Keratinocyte (primary cell): Measurements from ENCODE around the gene STIP1. TPM values are rescaled to one million over a fixed set of nuclear protein-coding genes. Genes with fewer than 3 reads are reported as not detected.

Source experiments
- DNase-seq: peaks from one replicate; pipeline ENCODE4 v3.0.0-alpha.2; 2011; ENCODE audit warnings: low read depth, missing footprints, low spot score
- FAIRE-seq: peaks from 2 replicates; lab custom pipeline; 2011; peaks lifted over from hg19 to GRCh38; lab: Jason Lieb, UNC
- H2AFZ ChIP-seq: 2 replicates; pipeline ENCODE4 v1.6.0; 2012; ENCODE audit warnings: low read length, control low read depth, inconsistent platforms; ENCODE audit not compliant: control insufficient read depth
- H3K27ac ChIP-seq: 2 replicates; pipeline ENCODE4 v1.5.1; 2011; ENCODE audit warnings: low read length; ENCODE audit not compliant: control insufficient read depth, insufficient read depth
- H3K27me3 ChIP-seq: 3 replicates; pipeline ENCODE4 v1.6.0; 2011; ENCODE audit warnings: low read length; ENCODE audit not compliant: control insufficient read depth, insufficient read depth; ENCODE audit errors: extremely low read depth
- H3K36me3 ChIP-seq, 2 experiments: 2 replicates in 1 of 2; 3 replicates in 1 of 2; pipeline ENCODE4 v1.5.1; 2011; ENCODE audit warnings: low read length in 2 of 2, mild to moderate bottlenecking in 1 of 2; ENCODE audit not compliant: control insufficient read depth in 2 of 2, insufficient read depth in 2 of 2; ENCODE audit errors: extremely low read depth in 1 of 2
- H3K4me1 ChIP-seq: 3 replicates; pipeline ENCODE4 v1.5.1; 2011; ENCODE audit warnings: low read length; ENCODE audit not compliant: control insufficient read depth, insufficient read depth; ENCODE audit errors: extremely low read depth
- H3K4me2 ChIP-seq: 3 replicates; pipeline ENCODE4 v1.6.0; 2011; ENCODE audit warnings: low read depth, low read length; ENCODE audit not compliant: control insufficient read depth, insufficient read depth; ENCODE audit errors: extremely low read depth
- H3K4me3 ChIP-seq, 3 experiments: fragments of 200-600 bp in 1 of 3; sonication (generic) in 1 of 3; 2 replicates in 2 of 3; 3 replicates in 1 of 3; pipeline ENCODE4 v1.5.1; 2011 to 2016; ENCODE audit warnings: low read length in 3 of 3, mild to moderate bottlenecking in 3 of 3, control low read depth in 2 of 3, inconsistent platforms in 1 of 3, low read depth in 1 of 3, mixed read lengths in 1 of 3, mixed run types in 1 of 3, moderate library complexity in 1 of 3; ENCODE audit not compliant: control insufficient read depth in 2 of 3, insufficient read depth in 2 of 3; ENCODE audit errors: extremely low read depth in 1 of 3
- H3K79me2 ChIP-seq: 2 replicates; pipeline ENCODE4 v1.6.0; 2012; ENCODE audit warnings: low read length; ENCODE audit not compliant: control insufficient read depth, insufficient read depth
- H3K9ac ChIP-seq: 3 replicates; pipeline ENCODE4 v1.6.0; 2011; ENCODE audit warnings: low read length; ENCODE audit not compliant: control insufficient read depth, insufficient read depth; ENCODE audit errors: extremely low read depth
- H3K9me1 ChIP-seq: 3 replicates; pipeline ENCODE4 v1.6.0; 2011; ENCODE audit warnings: low read length; ENCODE audit not compliant: control insufficient read depth, insufficient read depth; ENCODE audit errors: extremely low read depth
- H3K9me3 ChIP-seq: 2 replicates; pipeline ENCODE4 v1.5.1; 2012; ENCODE audit warnings: low read depth, low read length; ENCODE audit not compliant: control insufficient read depth
- H4K20me1 ChIP-seq: 3 replicates; pipeline ENCODE4 v1.6.0; 2011; ENCODE audit warnings: low read length; ENCODE audit not compliant: control insufficient read depth, insufficient read depth; ENCODE audit errors: extremely low read depth
- CTCF ChIP-seq, 3 experiments: IDR thresholded peaks in 1 of 3; conservative IDR thresholded peaks in 1 of 3; optimal IDR thresholded peaks in 1 of 3; 2 replicates in 2 of 3; 3 replicates in 1 of 3; pipeline versions ENCODE3 to v1.5.1; 2011; ENCODE audit warnings: low read length in 3 of 3, mild to moderate bottlenecking in 3 of 3, moderate library complexity in 2 of 3, control low read depth in 1 of 3, inconsistent platforms in 1 of 3; ENCODE audit not compliant: insufficient read depth in 2 of 3; ENCODE audit errors: extremely low read depth in 1 of 3
- EZH2 ChIP-seq: IDR thresholded peaks from one replicate; pipeline ENCODE4 v1.6.1; 2012; ENCODE audit warnings: inconsistent platforms, mild to moderate bottlenecking, low read length, moderate library complexity
- dilution Hi-C: fragments of 300-500 bp; cut with MboI; formaldehyde crosslinking; loops from one replicate; pipeline ENCODE4 v1.7.0; 2020; ENCODE audit warnings: low sequenced_read_pairs; ENCODE audit not compliant: extremely low pct_ligation_motif_present
- polyA plus RNA-seq, 5 experiments: library from polyadenylated mRNA; depleted of rRNA in 3 of 5; stranded (reverse) in 3 of 5; stranded (forward) in 1 of 5; unstranded in 1 of 5; fragments of >200 nt; gene quantifications; 1 replicate in 1 of 5; 2 replicates in 3 of 5; 3 replicates in 1 of 5; pipeline versions ENCODE4 v1.2.1 to v1.2.3, GENCODE V29; 2011 to 2012; ENCODE audit warnings: missing spikeins in 2 of 5, low read depth in 1 of 5, low replicate concordance in 1 of 5

The STIP1 gene
- polyA plus RNA-seq, 1 donor (not counting 4 experiments of a cell fraction or from before 2014, with no cell fraction given), result 206 TPM

- Histone ChIP-seq H2AFZ (no peak overlapping the region), H3K4me2 (no peak overlapping the region), H3K27me3 (no peaks in the 10 kb centered on the region), H3K9me3 (no peaks in the 10 kb centered on the region), H3K4me3 (no peak overlapping the region), H3K9me1 (no peaks in the 10 kb centered on the region), H3K27ac (no peak overlapping the region), H4K20me1 (no peaks in the 10 kb centered on the region), H3K36me3 (peaks cover 2 to 4% of the 10 kb centered on the region in 2 experiments), H3K4me1 (peaks cover 27% of the 10 kb centered on the region), H3K79me2 (peaks cover 18% of the 10 kb centered on the region), H3K9ac (no peak overlapping the region)
- DNase-seq (no peak), FAIRE-seq (no peak)
- no peak for TF ChIP-seq CTCF (optimal IDR thresholded peaks at IDR 0.05 in 1 of 3, IDR thresholded peaks at IDR 0.05 in 1 of 3, conservative IDR thresholded peaks at IDR 0.05 in 1 of 3; ENCODE audit: extremely low read depth in 1 of 3, insufficient read depth in 2 of 3, low read length in 3 of 3)
- no peak for TF ChIP-seq EZH2
- dilution Hi-C loops, result no loop called here
Observed at GRCh38 chr11:64222651-64223000, 36.7 kb downstream of the STIP1 start.

- Histone ChIP-seq H3K27me3 (no peaks in the 10 kb centered on the region), H3K27ac (no peak overlapping the region), H3K4me2 (no peak overlapping the region), H3K9ac (no peak overlapping the region), H3K9me1 (no peaks in the 10 kb centered on the region), H3K4me3 (no peak overlapping the region), H3K4me1 (peaks cover 29% of the 10 kb centered on the region), H3K9me3 (no peaks in the 10 kb centered on the region), H3K36me3 (peaks cover 2 to 4% of the 10 kb centered on the region in 2 experiments), H2AFZ (no peak overlapping the region), H3K79me2 (peaks cover 18% of the 10 kb centered on the region), H4K20me1 (no peaks in the 10 kb centered on the region)
- FAIRE-seq, result no peak
- TF ChIP-seq CTCF (optimal IDR thresholded peaks at IDR 0.05 in 1 of 3, IDR thresholded peaks at IDR 0.05 in 1 of 3, conservative IDR thresholded peaks at IDR 0.05 in 1 of 3; ENCODE audit: extremely low read depth in 1 of 3, insufficient read depth in 2 of 3, low read length in 3 of 3) (no peak), EZH2 (no peak)
- no peak for DNase-seq
- dilution Hi-C loops, result no loop called here
Observed at GRCh38 chr11:64223001-64223651, 37.2 kb downstream of the STIP1 start.
